ENCODE measurements around the gene RDH5.
A peak's percentile ranks its signal among the peaks of the same experiment; 100 is the strongest.

RDH5 gene

GRCh38 chr12:55720071-55720564 is at the start of gene RDH5:
TSS of gene RDH5 (plus strand) at chr12:55720393. CDS start at chr12:55721185, 792 bp downstream.
- peak; percentile 73 for DNase-seq (ENCODE audit: low spot score)

GRCh38 chr12:55671746-55672145 is 48.4 kb upstream of the RDH5 start:
- DNase-seq (ENCODE audit: low spot score), result no peak

- DNase-seq (ENCODE audit: low spot score), result no peak
Observed at GRCh38 chr12:55673638-55674037, 46.6 kb upstream of the RDH5 start.

- DNase-seq (ENCODE audit: low spot score), result no peak
Observed at GRCh38 chr12:55675666-55676065, 44.5 kb upstream of the RDH5 start.

- DNase-seq (ENCODE audit: low spot score), result no peak
Observed at GRCh38 chr12:55676707-55677106, 43.5 kb upstream of the RDH5 start.

GRCh38 chr12:55679691-55680090 is 40.5 kb upstream of the RDH5 start:
- no peak for DNase-seq (ENCODE audit: low spot score)

GRCh38 chr12:55681142-55682077 is 38.8 kb upstream of the RDH5 start:
- peak; percentile 56 for DNase-seq (ENCODE audit: low spot score)

- DNase-seq (ENCODE audit: low spot score), result no peak
Observed at GRCh38 chr12:55682087-55682796, 38.0 kb upstream of the RDH5 start.

GRCh38 chr12:55683676-55684075 is 36.5 kb upstream of the RDH5 start:
- no peak for DNase-seq (ENCODE audit: low spot score)

GRCh38 chr12:55684761-55685370 is 35.3 kb upstream of the RDH5 start:
- DNase-seq (ENCODE audit: low spot score), result no peak

- no peak for DNase-seq (ENCODE audit: low spot score)
Observed at GRCh38 chr12:55685671-55686070, 34.5 kb upstream of the RDH5 start.

GRCh38 chr12:55686366-55687010 is 33.7 kb upstream of the RDH5 start:
- peak; percentile 24 for DNase-seq (ENCODE audit: low spot score)

GRCh38 chr12:55687746-55688145 is 32.4 kb upstream of the RDH5 start:
- no peak for DNase-seq (ENCODE audit: low spot score)

- no peak for DNase-seq (ENCODE audit: low spot score)
Observed at GRCh38 chr12:55688716-55689655, 31.2 kb upstream of the RDH5 start.

GRCh38 chr12:55692631-55693322 is 27.4 kb upstream of the RDH5 start:
- no peak for DNase-seq (ENCODE audit: low spot score)

GRCh38 chr12:55693323-55694187 is 26.6 kb upstream of the RDH5 start:
- no peak for DNase-seq (ENCODE audit: low spot score)

- no peak for DNase-seq (ENCODE audit: low spot score)
Observed at GRCh38 chr12:55694188-55694515, 26.0 kb upstream of the RDH5 start.

- no peak for DNase-seq (ENCODE audit: low spot score)
Observed at GRCh38 chr12:55694651-55695050, 25.5 kb upstream of the RDH5 start.

- no peak for DNase-seq (ENCODE audit: low spot score)
Observed at GRCh38 chr12:55695349-55695748, 24.8 kb upstream of the RDH5 start.

Data from AG08395 (cell line).